Activated B cell treated with CpG ODN at 0.5 μM for 24 hours (primary cell): Measurements from ENCODE around the gene MGARP. TPM values are rescaled to one million over a fixed set of nuclear protein-coding genes. Genes with fewer than 3 reads are reported as not detected.

Experiments used
- ATAC-seq: fragments of 200-7000 bp; cut with Tn5 transposase; one replicate; pipeline ENCODE4 v1.10.0; 2021; ENCODE audit warnings: low read depth, mild to moderate bottlenecking, moderate library complexity
- CTCF ChIA-PET: fragments of 350-600 bp; sonication (Branson Sonifier 250); formaldehyde crosslinking; loops from one replicate; lab custom pipeline; 2021; ENCODE audit warnings: antibody characterized with exemption; lab: Charles Lee
- POLR2A ChIA-PET: fragments of 350-600 bp; sonication (Branson Sonifier 250); formaldehyde crosslinking; loops from one replicate; lab custom pipeline; 2021; ENCODE audit warnings: antibody characterized with exemption; lab: Charles Lee
- DNase-seq: peaks from one replicate; pipeline ENCODE4 v3.0.0; 2022
- H3K27ac Mint-ChIP-seq: one replicate; pipeline ENCODE4 v1.8.0; 2020; ENCODE audit warnings: mixed read lengths
- H3K27me3 Mint-ChIP-seq: one replicate; pipeline ENCODE4 v1.8.0; 2021; ENCODE audit warnings: mixed read lengths
- H3K36me3 Mint-ChIP-seq: one replicate; pipeline ENCODE4 v1.8.0; 2021; ENCODE audit warnings: low read depth, mixed read lengths
- H3K4me1 Mint-ChIP-seq: one replicate; pipeline ENCODE4 v1.8.0; 2021; ENCODE audit warnings: mixed read lengths
- H3K4me3 Mint-ChIP-seq: one replicate; pipeline ENCODE4 v1.8.0; 2020; ENCODE audit warnings: mild to moderate bottlenecking, mixed read lengths
- H3K9me3 Mint-ChIP-seq: one replicate; pipeline ENCODE4 v1.8.0; 2020; ENCODE audit warnings: mixed read lengths
- intact Hi-C: fragments of 100-400 bp; cut with micrococcal nuclease; formaldehyde crosslinking; loops from one replicate; pipeline ENCODE4 v1.15.1; 2024
- total RNA-seq: library from RNA; stranded (reverse); gene quantifications from 2 replicates; pipeline ENCODE4 v1.2.3, GENCODE V29; 2022
- TF ChIP-seq, protein P1 (sequence below): fragments of 200-600 bp; IDR thresholded peaks from one replicate; pipeline ENCODE4 v1.8.0; 2022; ENCODE audit warnings: antibody characterized with exemption, mild to moderate bottlenecking

MGARP gene
- total RNA-seq, 1 donor from 2014 or later: not detected

DNA sequence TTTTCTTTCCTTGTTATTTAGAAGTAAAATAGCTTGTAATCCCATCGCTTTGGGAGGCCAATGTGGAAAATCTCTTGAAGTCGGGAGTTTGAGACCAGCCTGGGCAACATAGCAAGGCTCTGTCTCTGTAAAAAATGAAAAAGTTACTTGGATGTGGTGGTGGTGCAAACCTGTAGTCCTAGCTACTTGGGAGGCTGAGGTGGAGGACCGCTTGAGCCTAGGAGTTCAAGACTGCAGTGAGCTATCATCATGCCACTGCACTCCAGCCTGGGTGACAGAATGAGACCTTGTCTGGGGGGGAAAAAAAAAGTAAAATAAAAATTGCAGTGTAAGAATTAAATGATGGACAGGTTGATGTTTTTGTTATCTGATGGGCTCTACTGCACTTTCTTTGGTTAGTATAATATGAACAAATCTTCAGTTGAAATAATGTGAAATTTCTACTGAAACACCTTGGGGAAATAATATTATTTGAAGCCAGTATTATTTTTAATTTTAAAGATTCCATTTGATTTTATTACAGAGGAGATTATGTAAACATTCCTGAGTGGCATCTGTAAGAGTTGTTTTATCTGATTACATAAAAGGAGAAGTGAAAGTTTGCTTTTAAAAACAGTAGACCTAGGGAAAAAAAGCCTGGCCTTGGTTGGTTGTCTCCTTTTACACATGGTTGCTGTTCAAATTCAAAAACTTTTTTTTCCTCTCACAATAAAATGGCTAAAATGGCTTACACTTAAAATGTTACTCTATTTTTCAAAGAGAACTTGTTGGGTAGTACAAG, 32.7 kb upstream of the MGARP start:
- ATAC-seq (peak; percentile 49), DNase-seq (no peak)
- ChIA-PET CTCF (no interaction called here), POLR2A (interaction anchor here (0.8 to 2.2 kb wide), 2 partner anchors 12 to 135 kb away, joined by 3 to 14 read pairs; partner anchors contain the start of genes ELF2 and NAA15)
- TF ChIP-seq, protein P1, sequence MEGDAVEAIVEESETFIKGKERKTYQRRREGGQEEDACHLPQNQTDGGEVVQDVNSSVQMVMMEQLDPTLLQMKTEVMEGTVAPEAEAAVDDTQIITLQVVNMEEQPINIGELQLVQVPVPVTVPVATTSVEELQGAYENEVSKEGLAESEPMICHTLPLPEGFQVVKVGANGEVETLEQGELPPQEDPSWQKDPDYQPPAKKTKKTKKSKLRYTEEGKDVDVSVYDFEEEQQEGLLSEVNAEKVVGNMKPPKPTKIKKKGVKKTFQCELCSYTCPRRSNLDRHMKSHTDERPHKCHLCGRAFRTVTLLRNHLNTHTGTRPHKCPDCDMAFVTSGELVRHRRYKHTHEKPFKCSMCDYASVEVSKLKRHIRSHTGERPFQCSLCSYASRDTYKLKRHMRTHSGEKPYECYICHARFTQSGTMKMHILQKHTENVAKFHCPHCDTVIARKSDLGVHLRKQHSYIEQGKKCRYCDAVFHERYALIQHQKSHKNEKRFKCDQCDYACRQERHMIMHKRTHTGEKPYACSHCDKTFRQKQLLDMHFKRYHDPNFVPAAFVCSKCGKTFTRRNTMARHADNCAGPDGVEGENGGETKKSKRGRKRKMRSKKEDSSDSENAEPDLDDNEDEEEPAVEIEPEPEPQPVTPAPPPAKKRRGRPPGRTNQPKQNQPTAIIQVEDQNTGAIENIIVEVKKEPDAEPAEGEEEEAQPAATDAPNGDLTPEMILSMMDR: no peak
- peak overlapping the region; percentile 86 for H3K27ac Mint-ChIP-seq
- peaks cover 9% of the 10 kb centered on the region for H3K36me3 Mint-ChIP-seq
- H3K4me1 Mint-ChIP-seq: peaks cover 69% of the 10 kb centered on the region
- intact Hi-C loops: loop anchor here (1.0 kb wide), 1 partner anchor 10 kb away; the partner anchor contains the start of gene NDUFC1
- H3K27me3 Mint-ChIP-seq: no peaks in the 10 kb centered on the region
- H3K9me3 Mint-ChIP-seq: no peaks in the 10 kb centered on the region
- H3K4me3 Mint-ChIP-seq: peak overlapping the region; percentile 67

DNA sequence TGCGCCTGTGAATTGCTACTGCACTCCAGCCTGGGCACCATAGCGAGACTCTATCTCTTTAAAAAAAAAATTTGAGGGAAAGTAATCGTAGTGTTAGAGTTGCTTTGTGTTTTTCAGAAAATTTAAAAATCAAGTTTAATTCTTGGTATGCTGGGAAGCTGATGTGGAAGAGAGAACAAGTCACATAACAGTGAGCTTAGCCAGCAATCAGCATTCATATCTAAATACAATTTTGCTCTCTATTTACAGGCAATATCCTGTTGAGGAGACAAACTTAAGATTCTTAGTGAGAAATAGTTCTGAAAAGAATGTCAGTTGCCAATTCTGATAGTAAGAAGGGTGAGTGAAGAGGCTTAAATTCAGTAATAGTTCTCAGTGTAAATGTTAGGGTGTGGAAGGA, 31.9 kb upstream of the MGARP start:
- Mint-ChIP-seq H3K9me3 (no peaks in the 10 kb centered on the region), H3K4me3 (no peak overlapping the region), H3K27me3 (no peaks in the 10 kb centered on the region), H3K27ac (peak overlapping the region; percentile 20), H3K36me3 (peaks cover 13% of the 10 kb centered on the region), H3K4me1 (peaks cover 67% of the 10 kb centered on the region)
- TF ChIP-seq, protein P1: no peak
- intact Hi-C loops: no loop called here
- ChIA-PET CTCF (interaction anchor here (0.6 kb wide), 1 partner anchor 17 kb away, joined by 3 read pairs; no protein-coding TSS in a partner anchor), POLR2A (interaction anchor here (0.5 to 2.2 kb wide), 3 partner anchors 11 to 134 kb away, joined by 3 to 14 read pairs (median 3); partner anchors contain the start of genes ELF2 and NAA15)
- no peak for ATAC-seq
- DNase-seq: no peak

DNA sequence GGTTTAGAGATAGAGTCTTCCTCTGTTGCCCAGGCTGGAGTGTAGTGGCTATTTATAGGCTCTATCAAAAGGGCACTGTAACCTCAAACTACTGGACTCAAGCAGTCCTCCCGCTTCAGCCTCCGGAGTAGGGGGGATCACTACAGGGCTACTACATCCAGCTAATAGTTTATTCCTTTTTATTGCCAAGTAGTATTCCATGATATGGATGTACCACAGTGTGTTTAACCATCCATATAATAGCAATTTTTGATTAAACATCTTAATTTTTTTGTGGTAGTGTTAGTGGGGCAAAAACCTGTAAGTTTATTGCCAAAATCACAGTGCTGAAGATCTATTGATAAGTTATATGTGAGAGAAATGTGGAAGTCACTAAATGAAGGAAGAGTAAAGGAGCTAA, 24.9 kb upstream of the MGARP start:
- CTCF ChIA-PET: interaction anchor here (1.1 kb wide), 1 partner anchor 9 kb away, joined by 4 read pairs; no protein-coding TSS in a partner anchor
- TF ChIP-seq, protein P1: no peak
- intact Hi-C loops: loop anchor here (5.0 kb wide), 1 partner anchor 32 kb away; no protein-coding TSS in a partner anchor
- peaks cover 65% of the 10 kb centered on the region for H3K4me1 Mint-ChIP-seq
- no peak overlapping the region for H3K4me3 Mint-ChIP-seq
- POLR2A ChIA-PET: no interaction called here
- no peaks in the 10 kb centered on the region for H3K27me3 Mint-ChIP-seq
- ATAC-seq: no peak
- peaks cover 3% of the 10 kb centered on the region for H3K9me3 Mint-ChIP-seq
- H3K27ac Mint-ChIP-seq: peak overlapping the region; percentile 41
- no peak for DNase-seq
- peaks cover 49% of the 10 kb centered on the region for H3K36me3 Mint-ChIP-seq

DNA sequence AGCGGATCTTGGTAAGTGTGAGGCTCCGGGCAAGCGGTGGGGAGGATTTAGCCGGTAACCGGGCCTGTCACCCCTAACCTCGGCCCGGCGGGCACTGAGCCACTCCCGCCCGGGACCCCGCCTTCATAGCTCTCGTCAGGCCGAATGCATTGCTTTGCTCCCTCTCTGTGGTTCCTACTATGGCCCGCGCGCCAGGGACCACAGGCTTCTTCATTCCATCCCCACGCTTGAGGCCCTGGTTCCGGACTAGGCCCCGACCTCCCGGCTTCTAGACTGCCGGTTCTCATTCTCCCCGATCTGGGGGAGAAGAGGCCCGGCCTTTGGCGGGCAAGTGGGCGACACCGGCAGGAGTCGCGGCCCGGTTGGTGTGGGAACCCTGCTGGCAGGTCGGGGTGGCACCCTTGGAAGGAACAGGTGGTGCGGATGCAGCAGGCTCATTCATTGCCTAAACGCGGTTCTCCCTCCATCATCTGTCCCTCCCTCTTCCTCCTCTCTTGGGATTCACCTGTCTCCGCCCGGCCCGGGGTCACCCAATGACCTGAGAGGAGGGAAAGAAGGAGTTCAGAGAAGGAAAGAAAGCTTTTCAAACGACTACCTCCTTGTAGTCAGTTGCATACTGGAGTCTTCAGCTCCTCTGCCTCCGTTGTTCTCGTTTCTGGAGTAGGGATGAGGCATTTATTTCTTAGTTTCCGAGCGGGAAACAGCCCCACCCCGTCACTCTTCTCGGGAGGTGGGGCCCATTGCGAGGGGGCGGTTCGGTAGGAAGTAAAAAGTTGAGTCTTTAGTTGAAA, 22.0 kb upstream of the MGARP start, which contains the start of gene NDUFC1:
NDUFC1 (minus strand) TSS at position 657 of the 791 bp plus-strand sequence. CDS start 6,679 bp downstream, outside the sequence.
- TF ChIP-seq, protein P1: no peak
- POLR2A ChIA-PET: interaction anchor here (0.6 to 3.8 kb wide), 14 partner anchors 10 to 287 kb away, joined by 3 to 74 read pairs (median 6); partner anchors contain the start of genes ELF2, NOCT and SETD7
- peaks cover 3% of the 10 kb centered on the region for H3K9me3 Mint-ChIP-seq
- no peaks in the 10 kb centered on the region for H3K27me3 Mint-ChIP-seq
- H3K4me3 Mint-ChIP-seq: peak within 1 kb of the TSS; percentile 99
- intact Hi-C loops: loop anchor here (1.0 to 5.0 kb wide), 8 partner anchors 11 to 853 kb away; partner anchors contain the start of genes ELF2, MAML3, NOCT and SETD7
- ATAC-seq (peak; percentile 43), DNase-seq (peak; percentile 67)
- peaks cover 42% of the 10 kb centered on the region for H3K36me3 Mint-ChIP-seq
- H3K27ac Mint-ChIP-seq: peak within 1 kb of the TSS; percentile 98
- peaks cover 55% of the 10 kb centered on the region for H3K4me1 Mint-ChIP-seq
- CTCF ChIA-PET: interaction anchor here (1.0 to 1.9 kb wide), 5 partner anchors 31 to 272 kb away, joined by 3 to 8 read pairs (median 5); no protein-coding TSS in a partner anchor
